IMR-90 (cell line): ENCODE results near the gene COL11A2. TPM values are rescaled to one million over a fixed set of nuclear protein-coding genes. Genes with fewer than 3 reads are reported as not detected.

ENCODE experiments used
- ATAC-seq: fragments of 200-7000 bp; cut with Tn5 transposase; 2 replicates; pipeline ENCODE4 v1.9.1; 2020; ENCODE audit warnings: low read depth, mild to moderate bottlenecking, moderate library complexity
- BruUV-seq: library from RNA; stranded (reverse); fragments of 400-500 nt; replicated peaks from 2 replicates; lab custom pipeline; 2021; lab: Mats Ljungman, UMichigan
- CTCF ChIA-PET: fragments of 300-600 bp; formaldehyde crosslinking; extraction: SDS; loops from one replicate; lab custom pipeline; 2021; ENCODE audit warnings: antibody characterized with exemption; lab: Yijun Ruan, JAX
- POLR2A ChIA-PET: fragments of 300-600 bp; sonication (Branson Sonifier 250); formaldehyde crosslinking; loops from one replicate; lab custom pipeline; 2022; ENCODE audit warnings: antibody characterized with exemption; ENCODE audit not compliant: unreplicated experiment; lab: Charles Lee
- DNase-seq: peaks from one replicate; pipeline ENCODE4 v3.0.0; 2013
- H2AFZ ChIP-seq: replicated peaks from 2 replicates; pipeline ENCODE3; 2013; ENCODE audit warnings: low read length, mild to moderate bottlenecking; ENCODE audit not compliant: poor library complexity
- H2AK5ac ChIP-seq: 2 replicates; pipeline ENCODE4 v1.6.1; 2013; ENCODE audit warnings: low read depth, low read length, inconsistent platforms
- H2AK9ac ChIP-seq: replicated peaks from 2 replicates; pipeline ENCODE3; 2013; ENCODE audit warnings: mild to moderate bottlenecking, low read depth, low read length, moderate library complexity; ENCODE audit not compliant: poor library complexity
- H2BK120ac ChIP-seq: 2 replicates; pipeline ENCODE4 v1.6.1; 2013; ENCODE audit warnings: low read depth, low read length, inconsistent platforms
- H2BK15ac ChIP-seq: 3 replicates; pipeline ENCODE4 v1.6.1; 2013; ENCODE audit warnings: low read depth, low read length, inconsistent platforms
- H2BK20ac ChIP-seq: 2 replicates; pipeline ENCODE4 v1.6.1; 2013; ENCODE audit warnings: low read depth, mild to moderate bottlenecking, inconsistent platforms, low read length, moderate library complexity
- H2BK5ac ChIP-seq: 2 replicates; pipeline ENCODE4 v1.6.1; 2013; ENCODE audit warnings: mild to moderate bottlenecking, low read depth, low read length, inconsistent platforms; ENCODE audit not compliant: poor library complexity, severe bottlenecking
- H3K14ac ChIP-seq: replicated peaks from 2 replicates; pipeline ENCODE4 v1.6.1; 2013; ENCODE audit warnings: low read depth, low read length, inconsistent platforms
- H3K18ac ChIP-seq: 2 replicates; pipeline ENCODE4 v1.6.1; 2013; ENCODE audit warnings: low read depth, low read length, control low read depth
- H3K23ac ChIP-seq: 2 replicates; pipeline ENCODE4 v1.6.1; 2013; ENCODE audit warnings: low read depth, low read length, inconsistent platforms
- H3K27ac ChIP-seq: 2 replicates; pipeline ENCODE4 v1.5.1; 2013; ENCODE audit warnings: mild to moderate bottlenecking, control low read depth, low read length; ENCODE audit not compliant: insufficient read depth
- H3K27me3 ChIP-seq: 2 replicates; pipeline ENCODE4 v1.6.1; 2013; ENCODE audit warnings: low read length; ENCODE audit not compliant: control insufficient read depth, insufficient read depth
- H3K36me3 ChIP-seq: 2 replicates; pipeline ENCODE4 v1.6.1; 2013; ENCODE audit warnings: low read length, mixed read lengths; ENCODE audit not compliant: control insufficient read depth, insufficient read depth
- H3K4ac ChIP-seq: 2 replicates; pipeline ENCODE4 v1.6.1; 2013; ENCODE audit warnings: low read depth, low read length, inconsistent platforms
- H3K4me1 ChIP-seq: 2 replicates; pipeline ENCODE4 v1.6.1; 2013; ENCODE audit warnings: low read length, mixed read lengths; ENCODE audit not compliant: control insufficient read depth, insufficient read depth
- H3K4me2 ChIP-seq: 2 replicates; pipeline ENCODE4 v1.6.1; 2013; ENCODE audit warnings: low read depth, mild to moderate bottlenecking, control low read depth, low read length, moderate library complexity
- H3K4me3 ChIP-seq: 2 replicates; pipeline ENCODE4 v1.5.1; 2013; ENCODE audit warnings: low read depth, mild to moderate bottlenecking, control low read depth, low read length, moderate library complexity; ENCODE audit not compliant: insufficient read depth
- H3K56ac ChIP-seq: 2 replicates; pipeline ENCODE4 v1.6.1; 2013; ENCODE audit warnings: low read length, inconsistent platforms; ENCODE audit not compliant: insufficient read depth; ENCODE audit errors: extremely low read depth
- H3K79me1 ChIP-seq, 2 experiments: 2 replicates each; pipeline ENCODE4 v1.6.1; 2013; ENCODE audit warnings: low read length in 2 of 2, inconsistent platforms in 1 of 2, low read depth in 1 of 2
- H3K9ac ChIP-seq: 2 replicates; pipeline ENCODE4 v1.6.1; 2013; ENCODE audit warnings: low read depth, low read length, control low read depth
- H3K9me1 ChIP-seq: 2 replicates; pipeline ENCODE4 v1.6.1; 2013; ENCODE audit warnings: low read length, inconsistent platforms; ENCODE audit not compliant: insufficient read depth
- H3K9me3 ChIP-seq: 2 replicates; pipeline ENCODE4 v1.6.1; 2013; ENCODE audit warnings: low read length; ENCODE audit not compliant: control insufficient read depth, insufficient read depth
- H4K20me1 ChIP-seq: 2 replicates; pipeline ENCODE4 v1.6.1; 2013; ENCODE audit warnings: low read length, inconsistent platforms; ENCODE audit not compliant: insufficient read depth
- H4K5ac ChIP-seq: 2 replicates; pipeline ENCODE4 v1.6.1; 2013; ENCODE audit warnings: mild to moderate bottlenecking, low read depth, low read length, control low read depth
- H4K8ac ChIP-seq, 2 experiments: 2 replicates each; pipeline ENCODE4 v1.6.1; 2013; ENCODE audit warnings: low read depth in 2 of 2, low read length in 2 of 2, control low read depth in 1 of 2, inconsistent platforms in 1 of 2
- H4K91ac ChIP-seq: 2 replicates; pipeline ENCODE4 v1.6.1; 2013; ENCODE audit warnings: low read depth, low read length, inconsistent platforms; ENCODE audit not compliant: insufficient read depth
- ELK1 ChIP-seq: fragments of 150-350 bp; IDR thresholded peaks from 2 replicates; pipeline ENCODE4 v1.6.1; 2016; ENCODE audit warnings: low read depth, mild to moderate bottlenecking, low read length, moderate library complexity, borderline replicate concordance
- RAD21 ChIP-seq: IDR thresholded peaks from 2 replicates; pipeline ENCODE4 v1.6.1; 2012; ENCODE audit warnings: low read length, improper control_type of control experiment
- SMC3 ChIP-seq: fragments of 150-350 bp; IDR thresholded peaks from 2 replicates; pipeline ENCODE4 v1.6.1; 2016; ENCODE audit warnings: low read depth, mild to moderate bottlenecking, antibody characterized with exemption, low read length, moderate library complexity
- WGBS, 2 experiments: methylation state at CpG; one replicate each; pipeline versions ENCODE4 v1.1.5 to v1.1.7; 2013; ENCODE audit warnings: missing lambda C conversion rate in 2 of 2; ENCODE audit not compliant: insufficient read length in 1 of 2; ENCODE audit errors: extremely low coverage in 2 of 2; 5-methylcytosine and 5-hydroxymethylcytosine counted together
- dilution Hi-C: fragments of 300-500 bp; cut with HindIII; formaldehyde crosslinking; loops from one replicate; pipeline ENCODE4 v1.14.3; 2018; ENCODE audit warnings: low sequenced_read_pairs; ENCODE audit not compliant: unreplicated experiment
- in situ Hi-C: fragments of 300-500 bp; cut with MboI; formaldehyde crosslinking; loops from 3 replicates; pipeline ENCODE4 v1.14.3; 2019; ENCODE audit warnings: low sequenced_read_pairs, inconsistent platforms, mixed read lengths
- intact Hi-C: fragments of 100-400 bp; cut with micrococcal nuclease; formaldehyde crosslinking; loops from 2 replicates; pipeline ENCODE4 v1.10.0; 2022
- polyA plus RNA-seq, 3 experiments: library from polyadenylated mRNA; depleted of rRNA; stranded (reverse); fragments of >200 nt; gene quantifications; 2 replicates each; pipeline ENCODE4 v1.2.3, GENCODE V29; 2012; ENCODE audit warnings: low replicate concordance in 1 of 3
- total RNA-seq: library from RNA; depleted of rRNA; stranded (reverse); fragments of >200 nt; gene quantifications from 2 replicates; pipeline ENCODE4 v1.2.3, GENCODE V29; 2012
- TF ChIP-seq, protein P1 (sequence below): conservative IDR thresholded peaks from 2 replicates; pipeline ENCODE4 v1.5.1; 2012; ENCODE audit warnings: mild to moderate bottlenecking, low read depth, low read length, improper control_type of control experiment

Gene COL11A2
- total and polyA plus RNA-seq, 2 of the 4 experiments (the other 2 are of a cell fraction), result under 0.01 to 0.38 TPM

DNA sequence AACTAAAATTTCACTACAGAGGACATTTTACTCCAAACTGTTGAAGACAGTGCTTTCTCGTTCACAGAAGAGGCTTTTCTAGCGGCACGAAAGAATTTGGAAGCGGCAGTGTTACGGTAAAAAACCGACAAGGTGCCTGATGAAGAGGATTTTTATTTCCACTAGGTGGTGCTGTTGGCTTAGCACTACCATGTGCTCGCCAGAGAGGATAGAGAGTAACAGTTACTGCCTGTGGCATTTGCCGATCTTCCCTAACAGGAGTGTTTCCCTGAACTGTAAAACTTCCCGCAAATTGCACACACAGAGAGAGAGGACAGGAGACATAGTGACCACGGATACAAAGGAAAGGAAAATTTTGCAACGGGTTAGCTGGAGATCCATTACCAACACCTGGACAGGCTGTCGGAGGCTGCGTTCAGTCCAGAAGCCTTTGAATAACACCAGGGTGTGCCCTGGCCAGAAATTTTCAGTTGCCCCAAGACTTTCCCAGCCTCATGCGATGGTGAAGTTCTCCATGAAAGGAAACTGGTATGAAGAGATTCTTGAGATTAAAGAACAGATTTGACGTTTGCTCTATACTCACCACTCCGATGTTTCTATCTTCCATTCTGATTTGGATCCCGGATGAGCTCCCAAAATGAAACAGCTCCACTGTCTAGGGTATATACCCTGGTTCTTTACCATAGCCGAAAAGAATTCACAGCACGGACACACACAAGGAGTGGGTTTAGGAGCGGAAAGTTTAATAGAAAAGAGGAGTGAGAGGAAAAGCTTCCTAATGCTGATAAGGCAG lies 68.3 kb downstream of the COL11A2 start:
- ChIA-PET CTCF (interaction anchor here (0.9 kb wide), 1 partner anchor 125 kb away, joined by 3 read pairs; no protein-coding TSS in a partner anchor), POLR2A (no interaction called here)
- H3K9me1 ChIP-seq, result no peaks in the 10 kb centered on the region
- no peak overlapping the region for H2BK5ac ChIP-seq
- H3K4me3 ChIP-seq, result no peak overlapping the region
- H4K20me1 ChIP-seq, result no peaks in the 10 kb centered on the region
- no peak overlapping the region for H3K56ac ChIP-seq
- no peak overlapping the region for H3K14ac ChIP-seq
- in situ Hi-C loops, result loop anchor here (10.0 kb wide), 1 partner anchor 121 kb away; no protein-coding TSS in a partner anchor
- intact Hi-C loops, result loop anchor here (1.0 kb wide), 1 partner anchor 124 kb away; no protein-coding TSS in a partner anchor
- H3K18ac ChIP-seq, result no peak overlapping the region
- 80% methylated on average over 3 of the region's 20 CpGs; no CpG with 5 or more reads in 1 of the 2 experiments for WGBS, 2 experiments
- H2BK20ac ChIP-seq, result no peak overlapping the region
- no peak overlapping the region for H3K27ac ChIP-seq
- no peak overlapping the region for H2BK15ac ChIP-seq
- BruUV-seq, result no TSS peak
- no peak overlapping the region for H2BK120ac ChIP-seq
- dilution Hi-C loops, result no loop called here
- H3K9ac ChIP-seq, result no peak overlapping the region
- H3K79me1 ChIP-seq, result no peaks in the 10 kb centered on the region
- H2AFZ ChIP-seq, result no peak overlapping the region
- no peak overlapping the region for H2AK5ac ChIP-seq
- TF ChIP-seq, protein P1, sequence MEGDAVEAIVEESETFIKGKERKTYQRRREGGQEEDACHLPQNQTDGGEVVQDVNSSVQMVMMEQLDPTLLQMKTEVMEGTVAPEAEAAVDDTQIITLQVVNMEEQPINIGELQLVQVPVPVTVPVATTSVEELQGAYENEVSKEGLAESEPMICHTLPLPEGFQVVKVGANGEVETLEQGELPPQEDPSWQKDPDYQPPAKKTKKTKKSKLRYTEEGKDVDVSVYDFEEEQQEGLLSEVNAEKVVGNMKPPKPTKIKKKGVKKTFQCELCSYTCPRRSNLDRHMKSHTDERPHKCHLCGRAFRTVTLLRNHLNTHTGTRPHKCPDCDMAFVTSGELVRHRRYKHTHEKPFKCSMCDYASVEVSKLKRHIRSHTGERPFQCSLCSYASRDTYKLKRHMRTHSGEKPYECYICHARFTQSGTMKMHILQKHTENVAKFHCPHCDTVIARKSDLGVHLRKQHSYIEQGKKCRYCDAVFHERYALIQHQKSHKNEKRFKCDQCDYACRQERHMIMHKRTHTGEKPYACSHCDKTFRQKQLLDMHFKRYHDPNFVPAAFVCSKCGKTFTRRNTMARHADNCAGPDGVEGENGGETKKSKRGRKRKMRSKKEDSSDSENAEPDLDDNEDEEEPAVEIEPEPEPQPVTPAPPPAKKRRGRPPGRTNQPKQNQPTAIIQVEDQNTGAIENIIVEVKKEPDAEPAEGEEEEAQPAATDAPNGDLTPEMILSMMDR, result peak; percentile 44
- TF ChIP-seq ELK1 (no peak), SMC3 (peak; percentile 41), RAD21 (peak; percentile 66)
- peaks cover 45% of the 10 kb centered on the region for H3K27me3 ChIP-seq
- no peaks in the 10 kb centered on the region for H3K4me1 ChIP-seq
- H2AK9ac ChIP-seq, result no peak overlapping the region
- no peak overlapping the region for H4K91ac ChIP-seq
- no peaks in the 10 kb centered on the region for H3K36me3 ChIP-seq
- no peak overlapping the region for H4K8ac ChIP-seq
- H4K5ac ChIP-seq, result no peak overlapping the region
- H3K9me3 ChIP-seq, result peaks cover 9% of the 10 kb centered on the region
- ATAC-seq (no peak), DNase-seq (peak; percentile 30)
- no peak overlapping the region for H3K23ac ChIP-seq
- no peak overlapping the region for H3K4ac ChIP-seq
- H3K4me2 ChIP-seq, result no peak overlapping the region
